Left forelimb (tissue), 1 donor: ENCODE results near the gene ARIH2.
A peak's percentile ranks its signal among the peaks of the same experiment; 100 is the strongest.

Source experiments
- DNase-seq: peaks from one replicate; pipeline ENCODE4 v3.0.0-alpha.2; 2018; ENCODE audit warnings: low spot score

ARIH2 gene

GRCh38 chr3:49020330-49021212 is 101.9 kb downstream of the ARIH2 start:
- DNase-seq = no peak

GRCh38 chr3:49021213-49021812 is 102.7 kb downstream of the ARIH2 start:
- peak; percentile 99 for DNase-seq

- peak; percentile 95 for DNase-seq
These were observed 103.4 kb downstream of the ARIH2 start, which contains the start of gene NDUFAF3 for GRCh38 chr3:49021813-49022687. TSS of gene NDUFAF3 (plus strand) at chr3:49022121. CDS start at chr3:49022145, 24 bp downstream.

- DNase-seq = no peak
These were observed 104.1 kb downstream of the ARIH2 start for GRCh38 chr3:49022688-49023171.

GRCh38 chr3:49023775-49024174 is 105.1 kb downstream of the ARIH2 start:
- no peak for DNase-seq

GRCh38 chr3:49024449-49024848 is 105.8 kb downstream of the ARIH2 start:
- DNase-seq = no peak

- no peak for DNase-seq
These were observed 106.6 kb downstream of the ARIH2 start for GRCh38 chr3:49025005-49025792.

- no peak for DNase-seq
These were observed 107.3 kb downstream of the ARIH2 start for GRCh38 chr3:49025793-49026520.

GRCh38 chr3:49026536-49026935 is 107.9 kb downstream of the ARIH2 start:
- DNase-seq = no peak

GRCh38 chr3:49027634-49028033 is 109.0 kb downstream of the ARIH2 start:
- no peak for DNase-seq

GRCh38 chr3:49028298-49028672 is 109.6 kb downstream of the ARIH2 start:
- no peak for DNase-seq

- DNase-seq = peak; percentile 96
These were observed 110.3 kb downstream of the ARIH2 start, which contains the start of gene IMPDH2 for GRCh38 chr3:49028673-49029562. TSS of gene IMPDH2 (minus strand) at chr3:49029398. CDS start at chr3:49029350, 48 bp downstream.

GRCh38 chr3:49029563-49029884 is 110.9 kb downstream of the ARIH2 start:
- DNase-seq = no peak

GRCh38 chr3:49030321-49030720 is 111.7 kb downstream of the ARIH2 start:
- no peak for DNase-seq

- DNase-seq = no peak
These were observed 114.1 kb downstream of the ARIH2 start for GRCh38 chr3:49032646-49033304.

- no peak for DNase-seq
These were observed 116.0 kb downstream of the ARIH2 start for GRCh38 chr3:49034650-49035049.

- DNase-seq = no peak
These were observed 116.6 kb downstream of the ARIH2 start for GRCh38 chr3:49035281-49035680.
